ENCODE results near the gene C10orf105. TPM values are rescaled to one million over a fixed set of nuclear protein-coding genes. Genes with fewer than 3 reads are reported as not detected.

C10orf105 gene, protein sequence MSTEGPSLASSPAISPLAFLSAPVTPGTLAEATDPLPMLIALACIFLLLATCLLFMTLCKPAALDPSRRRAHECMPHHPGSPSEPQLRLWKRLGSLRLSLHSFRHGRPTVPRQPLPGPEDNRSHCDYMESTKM
- total RNA-seq, result under 1 TPM; 0.24 to 0.41 TPM

DNA sequence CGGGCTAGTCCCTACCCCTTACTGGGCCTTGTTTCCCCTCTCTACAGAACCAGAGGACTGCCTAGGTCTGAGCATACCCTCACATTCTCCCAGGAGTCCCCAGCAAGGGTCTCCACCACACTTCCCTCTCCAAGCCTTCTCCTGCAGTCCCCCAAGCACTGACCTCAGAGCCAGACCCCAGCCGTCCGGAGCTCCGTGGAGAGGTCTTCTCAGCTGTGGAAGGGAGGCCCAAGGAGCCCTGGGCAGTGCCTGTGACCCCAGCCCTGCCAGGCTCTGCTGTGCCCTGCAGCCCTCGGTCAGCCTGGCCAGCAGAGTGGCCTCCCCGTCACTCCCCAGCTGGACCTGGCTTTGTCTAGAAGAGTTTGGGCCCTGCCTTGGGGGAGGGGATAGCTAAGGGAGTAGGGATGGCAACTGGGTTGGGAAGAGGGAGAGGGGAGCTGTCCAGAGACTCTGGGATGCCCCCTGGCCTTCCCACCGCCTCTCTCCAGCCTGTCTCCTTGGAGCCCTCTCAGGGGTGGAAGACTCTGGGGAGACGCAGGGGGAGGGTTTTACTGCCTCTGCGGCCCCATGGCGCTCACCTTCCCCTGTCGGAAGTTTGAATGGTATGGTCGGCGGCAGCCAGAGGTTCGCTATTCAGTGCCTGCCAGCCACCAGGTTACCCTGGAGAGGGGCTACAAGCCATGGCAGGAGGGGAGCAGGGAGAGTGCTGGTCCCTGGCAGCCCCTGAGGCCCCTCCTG lies at the start of gene C10orf105:
TSS of gene C10orf105 (minus strand) at position 315 of the 738 bp plus-strand sequence. CDS start 3,441 bp downstream, outside the sequence.
- Mint-ChIP-seq H3K4me3 (no peak within 1 kb of the TSS), H3K27ac (no peak within 1 kb of the TSS), H3K4me1 (peaks cover 46% of the 10 kb centered on the region), H3K36me3 (no peaks in the 10 kb centered on the region), H3K9me3 (no peaks in the 10 kb centered on the region), H3K27me3 (no peaks in the 10 kb centered on the region)
- DNase-seq, result no peak

DNA sequence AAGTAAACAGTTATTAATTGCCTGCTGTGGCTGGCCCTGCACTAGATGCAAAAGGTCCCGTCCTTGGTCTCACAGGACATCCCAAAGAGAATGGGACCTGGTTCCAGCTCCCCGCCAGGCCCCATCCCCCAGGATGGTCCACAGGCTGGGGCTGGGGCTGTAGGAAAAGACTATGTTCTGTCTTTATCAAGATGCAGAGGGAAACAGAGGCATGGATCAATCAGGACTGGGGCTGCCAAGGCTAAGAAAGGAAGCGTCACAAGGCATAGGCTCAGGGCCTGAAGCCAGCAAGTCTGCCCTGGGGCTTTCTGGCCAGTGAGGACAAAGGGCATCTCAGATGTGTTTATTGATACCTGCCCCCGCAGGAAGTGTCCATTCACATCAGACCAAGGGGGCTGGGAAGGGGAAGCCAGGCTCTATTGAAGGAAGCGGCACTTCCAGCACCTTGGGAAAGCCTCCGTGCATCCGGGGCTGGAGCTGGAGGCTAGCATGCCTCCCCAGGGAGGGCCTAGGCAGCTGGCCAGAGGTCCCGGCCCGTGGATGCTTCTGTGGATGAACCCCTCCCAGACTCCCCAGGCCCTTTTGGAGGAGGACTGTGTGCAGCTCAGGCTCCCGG lies 48.0 kb upstream of the C10orf105 start:
- Mint-ChIP-seq H3K27me3 (no peaks in the 10 kb centered on the region), H3K4me1 (peaks cover 84% of the 10 kb centered on the region), H3K4me3 (peak overlapping the region; percentile 73), H3K36me3 (peaks cover 32% of the 10 kb centered on the region), H3K27ac (peak overlapping the region; percentile 93), H3K9me3 (no peaks in the 10 kb centered on the region)
- DNase-seq, result no peak

DNA sequence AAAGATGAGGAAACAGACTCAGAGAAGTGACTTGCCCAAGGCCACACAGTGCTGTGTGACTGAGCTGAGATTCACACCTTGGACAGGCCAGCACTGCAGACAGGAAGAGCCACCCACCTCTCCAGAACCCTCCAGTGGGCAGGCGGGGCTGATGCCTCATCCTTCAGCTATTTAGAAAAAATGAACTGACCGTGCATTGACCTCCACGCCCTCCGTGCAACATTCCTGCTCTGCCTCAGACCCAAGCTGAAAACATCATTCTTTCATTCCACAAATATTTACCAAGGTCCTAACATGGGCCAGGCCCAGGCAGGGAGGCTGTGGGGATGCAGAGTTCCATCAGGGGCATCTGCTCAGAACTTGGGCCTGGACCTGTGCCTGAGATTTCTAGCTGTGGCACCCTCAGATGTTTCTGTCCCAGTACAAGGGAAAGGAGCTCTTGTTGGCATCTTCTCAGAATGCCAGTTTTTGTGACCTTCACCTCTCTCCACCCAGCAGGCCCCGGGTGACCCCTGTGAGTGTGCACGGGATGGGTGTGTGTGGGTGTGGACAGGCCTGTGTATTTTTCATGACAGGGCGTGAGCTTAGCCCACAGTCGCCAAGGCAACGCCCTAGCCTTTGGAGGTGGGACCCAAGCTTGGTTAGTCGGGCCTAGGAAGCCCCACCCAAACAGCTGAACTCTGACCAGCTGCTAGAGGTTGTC lies 47.3 kb upstream of the C10orf105 start:
- Mint-ChIP-seq H3K4me1 (peaks cover 83% of the 10 kb centered on the region), H3K27ac (peak overlapping the region; percentile 93), H3K36me3 (peaks cover 27% of the 10 kb centered on the region), H3K4me3 (no peak overlapping the region), H3K27me3 (no peaks in the 10 kb centered on the region), H3K9me3 (no peaks in the 10 kb centered on the region)
- DNase-seq, result no peak

DNA sequence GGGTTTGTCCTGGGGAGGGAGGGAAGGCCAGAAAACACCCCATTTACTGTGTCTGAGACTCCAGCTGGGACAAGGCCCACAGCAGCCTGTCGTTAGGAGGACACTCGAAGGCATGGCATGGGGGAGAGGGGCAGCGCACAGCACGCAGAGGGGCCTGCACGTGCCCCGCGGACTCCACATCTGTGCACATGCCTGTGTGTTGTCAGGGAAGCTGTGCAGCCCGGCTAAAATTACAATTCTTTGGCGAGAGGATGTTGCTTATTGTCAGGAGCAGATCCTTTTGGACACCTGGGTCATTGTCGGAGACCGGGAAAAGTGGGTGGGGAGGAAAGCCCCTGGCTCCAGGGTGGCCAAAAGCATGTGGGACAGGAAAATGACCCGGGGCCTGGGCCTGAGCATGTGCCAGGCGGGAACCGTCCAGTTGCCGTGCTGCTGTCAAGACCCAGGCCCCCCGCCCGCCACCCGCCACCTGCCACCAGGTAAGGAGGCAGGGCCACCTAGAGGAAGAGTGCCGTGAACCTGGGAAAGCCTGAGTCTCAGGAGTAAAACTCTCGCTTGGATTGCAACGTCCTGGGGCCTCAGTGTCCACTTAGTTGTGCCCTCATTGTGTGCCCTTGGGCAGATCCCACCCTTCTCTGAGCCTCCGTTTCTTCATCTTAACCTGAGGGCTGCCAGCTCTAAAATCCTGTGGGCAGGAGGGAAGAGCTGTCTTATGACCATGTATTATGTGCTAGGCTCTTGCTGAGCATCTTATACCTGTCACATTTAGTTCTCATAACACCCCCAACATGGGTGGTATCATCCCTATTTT lies 46.5 kb upstream of the C10orf105 start:
- Mint-ChIP-seq H3K4me3 (no peak overlapping the region), H3K9me3 (no peaks in the 10 kb centered on the region), H3K27ac (peak overlapping the region; percentile 93), H3K36me3 (peaks cover 30% of the 10 kb centered on the region), H3K27me3 (no peaks in the 10 kb centered on the region), H3K4me1 (peaks cover 82% of the 10 kb centered on the region)
- no peak for DNase-seq

DNA sequence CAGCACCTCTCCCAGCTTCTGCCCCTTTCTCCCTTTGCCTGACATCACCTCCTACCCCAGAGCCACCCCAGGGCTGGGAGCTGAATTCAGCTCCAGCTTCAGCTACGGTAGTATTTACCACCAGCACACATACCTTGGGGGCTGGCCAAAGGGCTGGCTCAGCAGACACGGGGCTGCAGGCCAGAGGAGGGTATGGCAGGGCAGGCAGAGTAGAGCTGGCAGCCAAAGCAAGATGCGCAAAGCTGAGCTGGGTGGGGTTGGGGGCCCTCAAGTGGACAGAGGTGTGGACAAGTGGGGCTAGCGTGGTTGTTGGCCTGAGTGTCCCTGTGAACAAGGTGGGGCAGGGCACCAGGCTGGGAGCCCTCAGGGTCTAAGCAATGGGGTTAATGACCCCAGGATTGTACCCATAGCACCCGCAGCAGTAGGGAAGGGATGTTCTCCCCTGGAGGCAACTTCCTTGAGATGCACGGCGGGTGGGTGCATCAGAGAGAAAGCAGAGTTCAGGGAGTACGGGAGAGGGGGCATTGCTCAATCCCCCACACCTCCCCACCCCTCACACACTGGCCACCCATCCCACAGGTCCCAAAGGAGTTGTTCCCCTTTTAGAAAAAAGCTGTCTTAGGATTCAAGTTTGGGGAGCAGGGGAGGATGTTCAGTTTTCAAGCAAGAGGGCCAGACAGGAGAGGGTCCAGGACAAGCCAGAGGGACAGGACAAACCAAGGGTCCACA lies 45.8 kb upstream of the C10orf105 start:
- Mint-ChIP-seq H3K9me3 (no peaks in the 10 kb centered on the region), H3K4me3 (peak overlapping the region; percentile 27), H3K27ac (peak overlapping the region; percentile 93)

DNA sequence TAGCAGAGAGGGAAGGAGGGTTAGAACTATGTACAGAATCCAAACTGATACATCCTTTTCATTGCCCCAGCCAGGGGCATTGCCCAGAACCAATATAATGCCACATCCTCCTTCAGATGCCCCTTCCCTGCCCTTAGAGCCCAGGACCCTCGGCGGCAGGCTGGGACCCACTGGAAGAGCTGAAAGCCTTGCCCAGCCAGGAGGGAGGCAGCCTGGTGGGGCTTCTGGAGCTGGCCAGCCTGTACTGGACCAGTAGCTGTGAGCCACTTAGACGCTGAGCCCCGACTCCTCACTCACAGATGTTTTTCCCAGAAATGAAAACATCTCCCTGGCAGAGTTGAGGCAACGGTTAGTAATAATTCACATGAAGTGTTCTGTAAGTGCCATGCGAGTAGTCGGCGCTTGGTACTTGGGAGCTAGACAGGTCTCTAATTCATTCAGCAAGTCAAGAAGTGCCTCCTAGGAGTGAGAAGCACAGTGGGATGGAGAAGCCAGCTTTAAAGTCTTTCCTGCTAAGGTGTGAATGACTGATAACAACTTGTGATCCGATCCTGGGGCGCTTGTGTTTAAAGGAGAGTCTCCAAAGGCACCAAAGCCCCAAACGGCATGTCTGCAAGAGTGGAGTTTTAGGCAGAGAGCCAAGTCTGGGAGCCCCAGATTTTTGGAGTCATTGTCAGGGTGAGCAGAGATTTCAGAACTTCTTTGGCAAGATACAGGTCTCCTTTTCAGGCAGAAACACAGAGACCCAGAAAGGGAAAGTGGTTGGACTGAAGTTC lies 44.0 kb upstream of the C10orf105 start:
- no peak for DNase-seq
- peaks cover 80% of the 10 kb centered on the region for H3K4me1 Mint-ChIP-seq
- no peaks in the 10 kb centered on the region for H3K9me3 Mint-ChIP-seq
- H3K36me3 Mint-ChIP-seq, result peaks cover 38% of the 10 kb centered on the region
- no peak overlapping the region for H3K4me3 Mint-ChIP-seq
- H3K27ac Mint-ChIP-seq, result peak overlapping the region; percentile 93
- H3K27me3 Mint-ChIP-seq, result no peaks in the 10 kb centered on the region

More for the DNA sequence above, 45.8 kb upstream of the C10orf105 start:
- Mint-ChIP-seq H3K27me3 (no peaks in the 10 kb centered on the region), H3K36me3 (peaks cover 35% of the 10 kb centered on the region), H3K4me1 (peaks cover 82% of the 10 kb centered on the region)
- no peak for DNase-seq

DNA sequence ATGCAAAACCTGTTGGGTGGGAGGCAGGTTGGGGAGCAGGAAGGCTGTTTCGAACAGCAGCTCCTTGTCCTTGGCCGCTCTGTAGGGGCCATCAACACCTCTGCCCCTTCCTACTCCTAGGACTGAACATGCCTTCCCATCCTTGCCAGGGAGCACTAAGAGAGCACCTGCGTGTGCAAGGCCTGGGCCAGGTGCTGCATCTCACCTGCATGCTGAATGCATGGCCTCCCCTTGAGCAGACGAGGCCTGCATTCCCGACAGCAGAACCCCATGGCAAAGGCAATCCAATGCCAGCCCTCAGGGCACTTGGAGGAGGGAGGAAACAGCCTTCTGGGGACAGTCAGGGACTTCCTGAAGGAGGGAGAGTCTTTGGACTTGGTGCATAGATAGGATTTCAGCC lies 42.7 kb upstream of the C10orf105 start:
- Mint-ChIP-seq H3K4me3 (no peak overlapping the region), H3K9me3 (no peaks in the 10 kb centered on the region), H3K27me3 (no peaks in the 10 kb centered on the region), H3K27ac (peak overlapping the region; percentile 46), H3K4me1 (peaks cover 82% of the 10 kb centered on the region), H3K36me3 (peaks cover 41% of the 10 kb centered on the region)
- DNase-seq, result no peak

DNA sequence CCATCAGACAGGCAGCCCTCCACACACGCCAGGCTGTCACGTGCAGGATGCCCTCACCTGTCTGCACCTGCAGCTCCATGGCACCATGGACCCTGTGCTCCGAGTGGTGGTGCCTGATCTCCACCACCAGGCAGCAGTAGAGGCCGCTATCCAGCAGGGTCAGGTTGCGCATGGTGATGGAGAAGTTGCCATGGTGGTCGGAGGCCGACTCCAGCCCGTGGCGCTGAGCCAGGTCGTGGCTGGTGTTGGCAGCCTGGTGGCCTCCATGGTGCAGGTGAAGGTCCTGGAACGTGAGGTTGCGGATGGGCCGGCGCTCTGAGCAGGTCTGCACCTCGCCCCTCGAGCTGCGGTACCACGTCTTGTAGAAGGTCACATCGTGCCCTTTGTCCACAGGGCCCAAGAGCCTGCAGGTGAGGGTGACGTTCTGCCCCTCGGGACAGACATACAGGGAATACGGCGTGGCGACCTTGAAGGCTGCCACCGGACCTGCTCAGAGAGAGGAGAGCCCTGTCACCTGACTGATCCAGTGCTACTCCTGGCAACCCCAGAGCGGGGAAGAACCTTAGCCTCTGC lies 42.0 kb upstream of the C10orf105 start:
- Mint-ChIP-seq H3K27ac (peak overlapping the region; percentile 77), H3K4me1 (peaks cover 82% of the 10 kb centered on the region), H3K4me3 (no peak overlapping the region), H3K27me3 (no peaks in the 10 kb centered on the region), H3K36me3 (peaks cover 41% of the 10 kb centered on the region), H3K9me3 (no peaks in the 10 kb centered on the region)
- no peak for DNase-seq

DNA sequence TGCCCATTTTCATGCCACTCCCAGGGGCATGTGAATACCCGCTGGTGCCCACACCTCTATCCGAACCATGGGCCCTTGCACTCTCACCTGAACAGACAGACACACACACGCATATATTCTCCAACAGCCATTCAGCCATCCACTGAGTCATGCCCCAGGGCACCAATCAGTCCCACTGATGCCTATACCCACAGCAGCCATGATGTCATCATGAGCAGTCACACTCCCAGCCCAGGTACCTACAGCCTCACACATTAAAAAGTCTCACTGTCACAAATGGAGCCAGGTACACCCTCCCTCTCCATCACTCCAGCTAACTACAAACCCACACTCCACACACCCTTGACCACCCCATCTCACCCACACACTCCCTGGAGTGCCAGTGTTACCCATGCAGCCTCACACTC lies 41.5 kb upstream of the C10orf105 start:
- peak overlapping the region; percentile 77 for H3K27ac Mint-ChIP-seq
- no peak overlapping the region for H3K4me3 Mint-ChIP-seq
- peaks cover 41% of the 10 kb centered on the region for H3K36me3 Mint-ChIP-seq
- H3K4me1 Mint-ChIP-seq, result peaks cover 83% of the 10 kb centered on the region
- H3K9me3 Mint-ChIP-seq, result no peaks in the 10 kb centered on the region
- H3K27me3 Mint-ChIP-seq, result no peaks in the 10 kb centered on the region
- no peak for DNase-seq

DNA sequence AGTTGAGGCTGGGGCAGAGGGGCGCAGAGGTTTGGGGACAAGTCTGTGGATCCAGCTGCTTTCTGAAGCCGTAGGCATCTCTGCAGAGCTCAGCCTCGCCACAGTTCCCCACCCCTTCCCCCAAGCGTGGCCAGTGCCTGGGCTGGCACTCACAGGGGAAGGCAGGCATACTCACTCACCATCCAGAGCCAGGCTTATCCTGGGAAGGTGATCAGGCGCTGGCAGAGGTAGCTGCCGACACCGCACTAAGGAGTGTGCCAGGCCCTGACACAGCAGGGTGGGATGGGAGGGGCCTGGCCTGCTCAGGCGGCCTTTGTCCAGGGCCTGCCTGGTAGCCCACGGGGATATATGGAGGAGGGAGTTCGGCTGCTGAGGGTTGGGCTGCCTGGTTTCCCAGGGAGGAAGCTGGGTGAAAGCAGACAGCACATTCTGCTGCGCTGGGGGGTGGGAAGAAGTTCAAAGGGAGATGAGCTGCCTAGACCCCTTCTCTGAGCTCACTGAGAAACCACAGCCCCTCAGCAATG lies 37.9 kb upstream of the C10orf105 start:
- Mint-ChIP-seq H3K36me3 (peaks cover 46% of the 10 kb centered on the region), H3K4me3 (peak overlapping the region; percentile 69), H3K4me1 (peaks cover 86% of the 10 kb centered on the region), H3K27ac (peak overlapping the region; percentile 92), H3K9me3 (no peaks in the 10 kb centered on the region), H3K27me3 (no peaks in the 10 kb centered on the region)
- DNase-seq, result no peak

DNA sequence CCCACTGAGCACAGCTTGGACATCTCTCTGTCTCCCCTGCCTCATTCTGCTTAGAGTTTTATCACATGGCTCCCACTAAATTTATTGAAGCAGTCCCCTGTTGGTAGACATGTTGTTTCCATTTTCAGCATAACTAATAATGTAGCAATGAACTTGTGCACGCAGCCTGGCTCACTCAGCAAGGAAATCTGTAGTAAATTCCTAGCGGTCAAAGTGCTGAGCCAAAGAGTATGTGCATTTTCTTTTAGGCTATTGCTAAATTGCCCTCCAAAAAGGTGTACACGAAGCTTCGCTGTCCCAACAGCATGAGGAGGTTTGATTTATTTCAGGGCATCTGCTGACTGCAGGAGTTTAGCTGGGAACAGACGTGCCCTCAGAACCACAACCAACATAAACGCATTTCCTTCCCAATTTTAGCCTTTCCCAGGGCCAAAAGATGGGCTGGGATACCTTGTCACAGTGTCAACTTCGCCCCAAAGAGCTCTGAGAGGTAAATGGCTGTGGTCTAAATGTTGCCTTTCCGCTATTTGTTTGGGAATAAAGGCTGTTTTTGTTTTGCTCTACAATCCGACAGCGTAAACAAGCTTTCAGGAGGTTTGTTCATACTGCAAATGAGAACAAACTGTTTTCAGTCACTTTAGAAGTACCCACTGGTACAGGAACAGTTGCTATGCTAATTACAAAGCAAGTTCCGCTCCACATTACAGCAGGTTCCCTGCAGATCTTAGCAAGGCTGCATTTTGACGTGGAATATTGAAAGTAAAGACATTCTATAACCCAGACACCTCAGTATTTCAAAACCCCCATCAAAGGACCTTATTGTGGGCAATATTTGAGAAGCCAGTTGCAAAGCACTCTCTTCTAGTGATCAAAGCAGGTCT lies 37.0 kb upstream of the C10orf105 start:
- Mint-ChIP-seq H3K4me1 (peaks cover 89% of the 10 kb centered on the region), H3K4me3 (peak overlapping the region; percentile 69), H3K27me3 (no peaks in the 10 kb centered on the region), H3K27ac (peak overlapping the region; percentile 92), H3K9me3 (no peaks in the 10 kb centered on the region), H3K36me3 (peaks cover 47% of the 10 kb centered on the region)
- DNase-seq, result no peak

DNA sequence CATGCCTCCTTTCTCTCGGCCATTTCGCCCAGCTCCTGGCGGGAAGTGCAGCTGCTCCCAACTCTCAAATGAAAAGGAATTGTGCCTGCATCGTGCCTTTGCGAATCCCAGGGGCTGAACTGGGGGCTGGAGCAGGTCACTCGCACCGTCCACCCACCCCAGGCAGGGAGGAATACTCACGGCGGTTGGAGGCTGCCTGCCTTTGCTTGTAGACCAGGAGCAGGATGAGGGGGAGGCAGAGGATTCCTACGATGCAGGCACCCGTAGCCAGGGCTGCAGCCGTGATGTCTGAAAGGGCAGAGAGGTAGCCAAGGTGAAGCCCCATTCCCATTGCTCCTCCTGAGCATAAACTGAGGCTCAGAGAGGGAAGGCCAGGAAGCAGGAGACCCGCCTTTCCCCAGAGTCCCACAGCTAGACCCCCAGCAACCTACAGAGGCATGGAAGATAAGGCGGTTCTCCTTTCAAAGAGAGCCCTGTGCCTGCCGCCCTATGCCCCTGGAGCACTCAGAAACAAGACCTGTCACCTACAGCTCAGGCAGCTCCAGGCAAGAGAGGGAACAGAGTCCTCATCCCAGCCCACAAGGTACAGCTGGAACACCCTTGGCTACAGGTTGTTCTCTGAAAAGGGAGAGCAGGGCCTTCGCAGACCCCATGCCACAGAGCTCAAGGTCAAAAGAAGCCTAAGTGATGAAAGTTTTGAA lies 35.8 kb upstream of the C10orf105 start:
- Mint-ChIP-seq H3K36me3 (peaks cover 45% of the 10 kb centered on the region), H3K4me1 (peaks cover 89% of the 10 kb centered on the region), H3K9me3 (no peaks in the 10 kb centered on the region), H3K27ac (peak overlapping the region; percentile 84), H3K27me3 (no peaks in the 10 kb centered on the region), H3K4me3 (no peak overlapping the region)
- no peak for DNase-seq
